Endothelial cell of umbilical vein (primary cell): Measurements from ENCODE around the gene LIME1. TPM values are rescaled to one million over a fixed set of nuclear protein-coding genes. Genes with fewer than 3 reads are reported as not detected.

Experiments
- BruUV-seq: library from RNA; stranded (reverse); fragments of 400-500 nt; replicated peaks from 2 replicates; lab custom pipeline; 2021; lab: Mats Ljungman, UMichigan
- CTCF ChIA-PET: fragments of 300-600, 350-600 bp; sonication (Branson Sonifier 250); formaldehyde crosslinking; loops from one replicate; lab custom pipeline; 2021; ENCODE audit warnings: antibody characterized with exemption, inconsistent platforms; lab: Charles Lee
- POLR2A ChIA-PET: fragments of 300-600, 350-600 bp; sonication (Branson Sonifier 250); formaldehyde crosslinking; loops from one replicate; lab custom pipeline; 2021; ENCODE audit warnings: antibody characterized with exemption, inconsistent platforms; lab: Charles Lee
- DNase-seq: peaks from one replicate; pipeline ENCODE4 v3.0.0-alpha.2; 2011; ENCODE audit warnings: low read depth, low spot score
- FAIRE-seq: peaks from 2 replicates; lab custom pipeline; 2011; peaks lifted over from hg19 to GRCh38; lab: Jason Lieb, UNC
- H2AFZ ChIP-seq: 2 replicates; pipeline ENCODE4 v1.6.0; 2012; ENCODE audit warnings: low read depth, low read length, control low read depth, inconsistent platforms
- H3K27ac ChIP-seq: 2 replicates; pipeline ENCODE4 v1.5.1; 2011; ENCODE audit warnings: low read depth, mild to moderate bottlenecking, control low read depth, low read length, moderate library complexity; ENCODE audit not compliant: insufficient read depth
- H3K27me3 ChIP-seq, 2 experiments: 2 replicates each; pipeline versions ENCODE4 v1.6.0 to v1.6.1; 2011; ENCODE audit warnings: low read length in 2 of 2, mixed read lengths in 1 of 2; ENCODE audit not compliant: control insufficient read depth in 2 of 2, insufficient read depth in 2 of 2
- H3K36me3 ChIP-seq, 2 experiments: 2 replicates in 1 of 2; 3 replicates in 1 of 2; pipeline ENCODE4 v1.5.1; 2011; ENCODE audit warnings: low read length in 2 of 2, mild to moderate bottlenecking in 1 of 2, moderate library complexity in 1 of 2; ENCODE audit not compliant: control insufficient read depth in 2 of 2, insufficient read depth in 2 of 2; ENCODE audit errors: extremely low read depth in 1 of 2
- H3K4me1 ChIP-seq: 3 replicates; pipeline ENCODE4 v1.5.1; 2011; ENCODE audit warnings: mild to moderate bottlenecking, low read length; ENCODE audit not compliant: control insufficient read depth, insufficient read depth; ENCODE audit errors: extremely low read depth
- H3K4me2 ChIP-seq: 2 replicates; pipeline ENCODE4 v1.6.1; 2011; ENCODE audit warnings: low read length, control low read depth, mixed read lengths; ENCODE audit not compliant: insufficient read depth
- H3K4me3 ChIP-seq, 3 experiments: fragments of 200-600 bp in 1 of 3; sonication (generic), shearing (Covaris generic) in 1 of 3; replicated peaks in 1 of 3; 2 replicates each; pipeline ENCODE4 v1.5.1; 2011 to 2016; ENCODE audit warnings: control low read depth in 3 of 3, low read length in 3 of 3, mild to moderate bottlenecking in 2 of 3, inconsistent platforms in 1 of 3, low read depth in 1 of 3, moderate library complexity in 1 of 3; ENCODE audit not compliant: insufficient read depth in 1 of 3
- H3K79me2 ChIP-seq: 2 replicates; pipeline ENCODE4 v1.6.0; 2012; ENCODE audit warnings: low read length, inconsistent platforms; ENCODE audit not compliant: control insufficient read depth, insufficient read depth
- H3K9ac ChIP-seq: replicated peaks from 2 replicates; pipeline ENCODE3; 2011; ENCODE audit warnings: low read length, control low read depth; ENCODE audit not compliant: insufficient read depth; ENCODE audit errors: extremely low read depth
- H3K9me1 ChIP-seq: replicated peaks from 3 replicates; pipeline ENCODE4 v1.6.0; 2011; ENCODE audit warnings: mild to moderate bottlenecking, low read length; ENCODE audit not compliant: control insufficient read depth, insufficient read depth; ENCODE audit errors: extremely low read depth
- H3K9me3 ChIP-seq: replicated peaks from 2 replicates; pipeline ENCODE4 v1.5.1; 2012; ENCODE audit warnings: low read length, inconsistent platforms; ENCODE audit not compliant: control insufficient read depth, insufficient read depth
- H4K20me1 ChIP-seq: replicated peaks from 2 replicates; pipeline ENCODE3; 2011; ENCODE audit warnings: mild to moderate bottlenecking, low read length; ENCODE audit not compliant: control insufficient read depth, insufficient read depth; ENCODE audit errors: extremely low read depth
- CTCF ChIP-seq, 2 donors: IDR thresholded peaks; 1 replicate in 1 of 2; 2 replicates in 1 of 2; pipeline ENCODE4 v1.5.1; 2011; ENCODE audit warnings: low read length in 2 of 2, mild to moderate bottlenecking in 2 of 2, moderate library complexity in 2 of 2, control low read depth in 1 of 2, inconsistent platforms in 1 of 2, low read depth in 1 of 2; ENCODE audit not compliant: insufficient read depth in 1 of 2; ENCODE audit errors: extremely low read depth in 1 of 2
- EZH2 ChIP-seq: IDR thresholded peaks from 2 replicates; pipeline ENCODE4 v1.6.1; 2012; ENCODE audit warnings: borderline replicate concordance, low read depth, mild to moderate bottlenecking, moderate library complexity, low read length, inconsistent platforms; ENCODE audit not compliant: severe bottlenecking
- FOS ChIP-seq: IDR thresholded peaks from 2 replicates; pipeline ENCODE4 v1.6.1; 2011; ENCODE audit warnings: mild to moderate bottlenecking, low read length, moderate library complexity, borderline replicate concordance; ENCODE audit not compliant: insufficient read depth
- GATA2 ChIP-seq: IDR thresholded peaks from 2 replicates; pipeline ENCODE4 v1.7.0; 2011; ENCODE audit warnings: low read depth, mild to moderate bottlenecking, moderate library complexity, mixed read lengths, low read length; ENCODE audit not compliant: insufficient read length, insufficient read depth
- JUN ChIP-seq: IDR thresholded peaks from 2 replicates; pipeline ENCODE4 v1.6.1; 2011; ENCODE audit warnings: borderline replicate concordance, low read depth; ENCODE audit not compliant: insufficient read length, insufficient read depth
- MAX ChIP-seq: IDR thresholded peaks from 2 replicates; pipeline ENCODE4 v1.6.1; 2011; ENCODE audit not compliant: insufficient read depth, insufficient read length
- MYC ChIP-seq: IDR thresholded peaks from one replicate; pipeline ENCODE4 v1.6.1; 2011; ENCODE audit warnings: mild to moderate bottlenecking, low read depth, low read length
- POLR2A ChIP-seq: IDR thresholded peaks from 2 replicates; pipeline ENCODE4 v1.6.1; 2012; ENCODE audit warnings: low read depth, mild to moderate bottlenecking, control low read depth, low read length
- POLR2AphosphoS5 ChIP-seq: IDR thresholded peaks from 2 replicates; pipeline ENCODE4 v1.6.1; 2012; ENCODE audit warnings: low read depth, mild to moderate bottlenecking, control low read depth, low read length, moderate library complexity; ENCODE audit not compliant: insufficient read depth
- dilution Hi-C: fragments of 300-500 bp; cut with MboI; formaldehyde crosslinking; loops from one replicate; pipeline ENCODE4 v1.15.0; 2019; ENCODE audit warnings: low sequenced_read_pairs; ENCODE audit not compliant: extremely low pct_ligation_motif_present
- intact Hi-C: fragments of 100-400 bp; cut with micrococcal nuclease; formaldehyde crosslinking; loops from one replicate; pipeline ENCODE4 v1.10.0; 2022
- polyA plus RNA-seq, 4 experiments: library from polyadenylated mRNA; depleted of rRNA in 3 of 4; stranded (reverse) in 3 of 4; unstranded in 1 of 4; fragments of >200 nt; gene quantifications; 2 replicates each; pipeline versions ENCODE4 v1.2.1 to v1.2.3, GENCODE V29; 2011 to 2012; ENCODE audit warnings: missing spikeins in 1 of 4
- total RNA-seq: library from RNA; stranded (reverse); gene quantifications from 2 replicates; pipeline ENCODE4 v1.2.3, GENCODE V29; 2021

LIME1 gene
- total and polyA plus RNA-seq, 2 donors (not counting 3 experiments of a cell fraction or from before 2014, with no cell fraction given): 10.7 to 12.2 TPM

GRCh38 chr20:63758152-63758551 is 21.7 kb downstream of the LIME1 start:
- ChIA-PET POLR2A (no interaction called here), CTCF (interaction anchor here (0.9 kb wide), 1 partner anchor 11 kb away, joined by 4 read pairs; no protein-coding TSS in a partner anchor)
- FAIRE-seq: no peak
- Histone ChIP-seq H2AFZ (no peak overlapping the region), H3K9me1 (no peaks in the 10 kb centered on the region), H4K20me1 (no peaks in the 10 kb centered on the region), H3K9ac (no peak overlapping the region), H3K4me1 (no peaks in the 10 kb centered on the region), H3K9me3 (no peaks in the 10 kb centered on the region), H3K27me3 (no peaks in the 10 kb centered on the region), H3K79me2 (no peaks in the 10 kb centered on the region), H3K36me3 (no peaks in the 10 kb centered on the region), H3K27ac (no peak overlapping the region), H3K4me2 (no peak overlapping the region), H3K4me3 (no peak overlapping the region)
- dilution Hi-C loops: no loop called here
- intact Hi-C loops: no loop called here
- TF ChIP-seq MAX (no peak), CTCF (IDR thresholded peaks at IDR 0.05; ENCODE audit: extremely low read depth in 1 of 2, insufficient read depth in 1 of 2, low read depth in 1 of 2, low read length in 2 of 2) (no peak), JUN (no peak), GATA2 (no peak), POLR2AphosphoS5 (no peak), POLR2A (no peak), MYC (no peak), FOS (no peak), EZH2 (no peak)
- no peak for DNase-seq
- BruUV-seq: no TSS peak
